Parathyroid adenoma (tissue), 2 donors: Measurements from ENCODE around the gene CDRT4.

Experiments used
- H2AFZ ChIP-seq: fragments of 300-600 bp; sonication (generic); one replicate; pipeline ENCODE4 v1.7.0; 2017; ENCODE audit warnings: antibody characterized with exemption, mild to moderate bottlenecking
- H3K27ac ChIP-seq: fragments of 300-600 bp; sonication (generic); one replicate; pipeline ENCODE4 v1.7.0; 2017
- H3K27me3 ChIP-seq: fragments of 300-600 bp; sonication (generic); one replicate; pipeline ENCODE4 v1.7.0; 2017; ENCODE audit warnings: low read length; ENCODE audit not compliant: control insufficient read depth, insufficient read depth
- H3K36me3 ChIP-seq: fragments of 300-600 bp; sonication (generic); one replicate; pipeline ENCODE4 v1.7.0; 2017; ENCODE audit warnings: low read length; ENCODE audit not compliant: control insufficient read depth, insufficient read depth
- H3K4me1 ChIP-seq: fragments of 300-600 bp; sonication (generic); one replicate; pipeline ENCODE4 v1.7.0; 2017; ENCODE audit warnings: control low read depth
- H3K4me2 ChIP-seq: fragments of 300-600 bp; sonication (generic); one replicate; pipeline ENCODE4 v1.7.0; 2017; ENCODE audit warnings: low read length
- H3K4me3 ChIP-seq: fragments of 300-600 bp; sonication (generic); one replicate; pipeline ENCODE4 v1.7.0; 2017; ENCODE audit warnings: low read depth, low read length
- H3K79me2 ChIP-seq: fragments of 300-600 bp; sonication (generic); one replicate; pipeline ENCODE4 v1.7.0; 2017; ENCODE audit warnings: control low read depth
- H3K9ac ChIP-seq: fragments of 300-600 bp; sonication (generic); one replicate; pipeline ENCODE4 v1.7.0; 2017; ENCODE audit warnings: mild to moderate bottlenecking
- H3K9me3 ChIP-seq: fragments of 300-600 bp; sonication (generic); one replicate; pipeline ENCODE4 v1.7.0; 2017; ENCODE audit warnings: low read length; ENCODE audit not compliant: control insufficient read depth
- TF ChIP-seq, protein P1 (sequence below): fragments of 300-600 bp; sonication (generic); IDR thresholded peaks from one replicate; pipeline ENCODE4 v1.7.0; 2017; ENCODE audit warnings: antibody characterized with exemption, mild to moderate bottlenecking
- donor health status: primary hyperparathyroidism.

Gene CDRT4

DNA sequence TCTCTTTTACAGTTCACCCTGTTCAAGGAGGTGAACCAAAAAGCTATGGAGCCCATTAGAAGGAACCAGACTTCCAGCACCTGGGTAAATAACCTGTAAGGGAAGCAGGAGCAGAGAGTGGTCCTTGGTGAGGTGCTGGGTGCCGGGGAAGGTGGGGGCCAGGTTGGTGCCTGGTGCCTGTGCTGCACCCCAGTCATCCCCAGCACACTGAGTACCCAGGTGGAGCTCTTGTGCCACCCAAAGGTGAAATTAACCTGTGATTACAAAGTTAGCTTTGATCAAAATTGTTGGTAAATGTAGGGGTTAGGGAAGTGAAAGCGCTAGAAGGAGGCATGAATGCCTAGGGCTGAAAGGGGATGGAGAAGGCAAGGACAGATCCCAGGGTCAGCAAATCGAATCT lies 58.6 kb downstream of the CDRT4 start:
- H3K4me3 ChIP-seq, result no peak overlapping the region
- no peaks in the 10 kb centered on the region for H3K9me3 ChIP-seq
- H3K79me2 ChIP-seq, result no peaks in the 10 kb centered on the region
- H3K4me2 ChIP-seq, result no peak overlapping the region
- H2AFZ ChIP-seq, result no peak overlapping the region
- no peaks in the 10 kb centered on the region for H3K36me3 ChIP-seq
- H3K27me3 ChIP-seq, result no peaks in the 10 kb centered on the region
- no peaks in the 10 kb centered on the region for H3K4me1 ChIP-seq
- H3K9ac ChIP-seq, result no peak overlapping the region
- no peak overlapping the region for H3K27ac ChIP-seq
- TF ChIP-seq, protein P1, sequence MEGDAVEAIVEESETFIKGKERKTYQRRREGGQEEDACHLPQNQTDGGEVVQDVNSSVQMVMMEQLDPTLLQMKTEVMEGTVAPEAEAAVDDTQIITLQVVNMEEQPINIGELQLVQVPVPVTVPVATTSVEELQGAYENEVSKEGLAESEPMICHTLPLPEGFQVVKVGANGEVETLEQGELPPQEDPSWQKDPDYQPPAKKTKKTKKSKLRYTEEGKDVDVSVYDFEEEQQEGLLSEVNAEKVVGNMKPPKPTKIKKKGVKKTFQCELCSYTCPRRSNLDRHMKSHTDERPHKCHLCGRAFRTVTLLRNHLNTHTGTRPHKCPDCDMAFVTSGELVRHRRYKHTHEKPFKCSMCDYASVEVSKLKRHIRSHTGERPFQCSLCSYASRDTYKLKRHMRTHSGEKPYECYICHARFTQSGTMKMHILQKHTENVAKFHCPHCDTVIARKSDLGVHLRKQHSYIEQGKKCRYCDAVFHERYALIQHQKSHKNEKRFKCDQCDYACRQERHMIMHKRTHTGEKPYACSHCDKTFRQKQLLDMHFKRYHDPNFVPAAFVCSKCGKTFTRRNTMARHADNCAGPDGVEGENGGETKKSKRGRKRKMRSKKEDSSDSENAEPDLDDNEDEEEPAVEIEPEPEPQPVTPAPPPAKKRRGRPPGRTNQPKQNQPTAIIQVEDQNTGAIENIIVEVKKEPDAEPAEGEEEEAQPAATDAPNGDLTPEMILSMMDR, result no peak

DNA sequence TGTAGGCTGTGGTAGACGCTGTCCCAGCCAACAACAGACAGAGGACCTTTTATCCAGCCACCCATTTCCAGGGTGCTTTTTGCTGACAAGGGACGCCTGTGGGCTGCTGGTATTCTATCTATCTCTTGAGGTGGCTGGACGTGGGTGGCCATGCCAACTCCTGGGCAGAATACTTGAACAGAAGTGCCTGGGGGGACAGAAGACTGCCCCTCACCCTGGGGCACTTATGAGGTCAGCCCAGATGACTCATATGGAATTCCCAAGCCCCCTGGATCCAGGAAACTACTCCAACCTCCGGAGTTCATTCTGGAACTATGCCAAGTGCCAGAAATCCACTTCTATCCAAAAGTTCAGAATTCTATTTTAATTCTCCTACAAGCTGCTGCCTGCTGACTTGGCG lies 61.3 kb downstream of the CDRT4 start:
- Histone ChIP-seq H2AFZ (no peak overlapping the region), H3K27me3 (no peaks in the 10 kb centered on the region), H3K79me2 (no peaks in the 10 kb centered on the region), H3K4me2 (no peak overlapping the region), H3K4me1 (no peaks in the 10 kb centered on the region), H3K36me3 (no peaks in the 10 kb centered on the region), H3K4me3 (no peak overlapping the region), H3K9ac (no peak overlapping the region), H3K9me3 (no peaks in the 10 kb centered on the region), H3K27ac (no peak overlapping the region)
- TF ChIP-seq, protein P1, result no peak

DNA sequence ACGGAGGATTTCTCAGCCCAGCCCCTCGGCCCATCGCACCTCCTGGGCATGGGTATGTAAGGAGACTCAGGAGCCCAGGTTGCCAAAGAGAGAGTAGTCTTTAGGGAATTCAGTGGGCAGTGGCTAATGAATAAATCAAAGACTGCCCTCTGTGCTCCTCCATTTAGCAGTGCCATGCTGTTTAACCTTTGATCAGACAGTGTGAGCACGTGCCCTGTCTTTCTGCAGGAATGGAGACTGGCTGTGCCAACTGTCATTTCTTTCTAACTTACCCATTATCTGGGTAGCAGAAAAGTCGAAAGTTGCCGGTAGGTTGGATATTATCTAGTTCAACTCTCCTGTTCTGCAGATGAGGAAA lies 62.4 kb downstream of the CDRT4 start:
- Histone ChIP-seq H3K9me3 (no peaks in the 10 kb centered on the region), H3K4me2 (no peak overlapping the region)

DNA sequence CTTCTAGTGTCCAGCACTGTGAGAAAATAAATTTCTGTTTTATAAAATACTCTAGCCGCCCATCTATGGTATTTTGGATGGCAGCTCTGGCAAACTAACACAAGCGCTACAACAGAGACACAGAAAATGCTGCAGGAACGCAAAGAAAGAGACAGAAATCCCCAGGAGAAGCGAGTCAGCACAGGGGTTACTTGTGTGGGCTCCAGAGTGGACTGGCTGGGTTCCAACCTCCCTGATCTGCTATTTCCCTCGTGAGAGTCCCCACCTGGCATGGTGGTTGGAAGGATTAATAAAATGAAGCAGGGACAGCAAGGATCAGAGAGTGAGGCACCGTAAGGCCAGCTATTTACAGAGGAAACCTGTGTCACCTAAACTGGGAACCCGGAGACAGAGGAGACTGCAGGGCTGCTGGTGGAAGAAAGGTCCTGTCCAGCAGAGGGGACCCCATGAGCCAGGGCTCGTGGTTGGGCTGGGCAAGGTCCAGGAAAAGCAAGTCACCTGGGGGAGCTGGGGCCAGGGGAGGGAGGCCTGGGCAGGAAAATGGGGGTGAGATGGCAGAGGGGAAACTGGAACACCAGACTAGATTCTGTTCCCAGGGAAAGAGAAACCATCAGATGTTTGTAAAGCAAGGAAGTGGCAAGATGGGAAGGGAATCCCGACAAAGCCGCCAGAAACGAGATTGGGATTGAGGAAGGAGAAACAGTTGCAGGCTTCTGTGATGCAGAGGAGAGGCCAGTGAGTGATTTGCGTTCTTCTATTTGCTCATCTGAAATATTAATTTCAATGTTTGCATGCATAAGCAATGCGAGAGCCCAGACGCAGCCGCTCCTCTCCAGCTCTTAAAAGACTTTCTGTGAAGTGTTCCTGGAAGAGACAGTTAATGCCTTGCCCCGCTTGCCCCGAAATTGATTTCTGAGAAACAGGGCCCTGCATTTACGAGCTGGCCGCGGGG lies 63.0 kb downstream of the CDRT4 start:
- TF ChIP-seq, protein P1, result no peak
- Histone ChIP-seq H2AFZ (no peak overlapping the region), H3K4me3 (no peak overlapping the region), H3K27me3 (no peaks in the 10 kb centered on the region), H3K9me3 (no peaks in the 10 kb centered on the region), H3K79me2 (no peaks in the 10 kb centered on the region), H3K9ac (no peak overlapping the region), H3K4me1 (no peaks in the 10 kb centered on the region), H3K36me3 (no peaks in the 10 kb centered on the region), H3K27ac (no peak overlapping the region), H3K4me2 (no peak overlapping the region)

More for the DNA sequence above, 62.4 kb downstream of the CDRT4 start:
- Histone ChIP-seq H3K27ac (no peak overlapping the region), H3K36me3 (no peaks in the 10 kb centered on the region), H3K4me3 (no peak overlapping the region), H3K4me1 (no peaks in the 10 kb centered on the region), H3K27me3 (no peaks in the 10 kb centered on the region), H2AFZ (no peak overlapping the region), H3K9ac (no peak overlapping the region), H3K79me2 (no peaks in the 10 kb centered on the region)
- TF ChIP-seq, protein P1, result no peak
